A673 (cell line): Measurements from ENCODE around the gene MAEA. TPM values are rescaled to one million over a fixed set of nuclear protein-coding genes. Genes with fewer than 3 reads are reported as not detected.

Experiments
- BruUV-seq: library from RNA; stranded (reverse); fragments of 400-500 nt; replicated peaks from 2 replicates; lab custom pipeline; 2021; lab: Mats Ljungman, UMichigan
- CTCF ChIA-PET: fragments of 300-600 bp; sonication (Branson Sonifier 250); formaldehyde crosslinking; loops from one replicate; lab custom pipeline; 2022; ENCODE audit warnings: antibody characterized with exemption; lab: Charles Lee
- POLR2A ChIA-PET: fragments of 300-600 bp; sonication (Branson Sonifier 250); formaldehyde crosslinking; loops from one replicate; lab custom pipeline; 2022; ENCODE audit warnings: antibody characterized with exemption; ENCODE audit not compliant: low non-redundant PET; lab: Charles Lee
- DNase-seq: peaks from one replicate; pipeline ENCODE4 v3.0.0-alpha.2; 2015; ENCODE audit warnings: low spot score
- H3K27ac ChIP-seq: fragments of 200-600 bp; sonication (generic); 2 replicates; pipeline ENCODE4 v1.5.1; 2016; ENCODE audit warnings: mixed run types, low read depth, mild to moderate bottlenecking, mixed read lengths, antibody characterized with exemption, low read length; ENCODE audit not compliant: poor library complexity, severe bottlenecking
- H3K27me3 ChIP-seq: fragments of 200-600 bp; sonication (generic); replicated peaks from 2 replicates; pipeline ENCODE4 v1.6.1; 2017; ENCODE audit warnings: mixed run types, low read depth, mild to moderate bottlenecking, mixed read lengths, antibody characterized with exemption, low read length; ENCODE audit not compliant: insufficient read depth, poor library complexity
- H3K36me3 ChIP-seq: fragments of 200-600 bp; sonication (generic); 2 replicates; pipeline ENCODE4 v1.6.1; 2016; ENCODE audit warnings: mixed run types, mild to moderate bottlenecking, mixed read lengths, antibody characterized with exemption, low read length; ENCODE audit not compliant: insufficient read depth, poor library complexity, severe bottlenecking
- H3K4me1 ChIP-seq: fragments of 200-600 bp; sonication (generic); 2 replicates; pipeline ENCODE4 v1.6.1; 2017; ENCODE audit warnings: mixed run types, mild to moderate bottlenecking, mixed read lengths, antibody characterized with exemption, low read length; ENCODE audit not compliant: insufficient read depth, poor library complexity, severe bottlenecking
- H3K4me3 ChIP-seq: fragments of 200-600 bp; sonication (generic); 2 replicates; pipeline ENCODE4 v1.5.1; 2016; ENCODE audit warnings: low read depth, mixed run types, mild to moderate bottlenecking, mixed read lengths, low read length; ENCODE audit not compliant: poor library complexity, severe bottlenecking
- H3K9me3 ChIP-seq: fragments of 200-600 bp; sonication (generic); 2 replicates; pipeline ENCODE4 v1.6.1; 2016; ENCODE audit warnings: mixed run types, low read depth, mild to moderate bottlenecking, mixed read lengths, antibody characterized with exemption, low read length; ENCODE audit not compliant: poor library complexity, severe bottlenecking
- EZH2 ChIP-seq: fragments of 200-600 bp; sonication (generic); IDR thresholded peaks from 2 replicates; pipeline ENCODE4 v1.6.1; 2017; ENCODE audit warnings: borderline replicate concordance, low read depth, mild to moderate bottlenecking, mixed read lengths, antibody characterized with exemption, low read length; ENCODE audit not compliant: poor library complexity, severe bottlenecking
- intact Hi-C: fragments of 100-400 bp; cut with micrococcal nuclease; formaldehyde crosslinking; loops from one replicate; pipeline ENCODE4 v1.10.0; 2022; ENCODE audit not compliant: unreplicated experiment
- total RNA-seq: library from RNA; stranded (reverse); gene quantifications from 2 replicates; pipeline ENCODE4 v1.2.3, GENCODE V29; 2021
- TF ChIP-seq, protein P1 (sequence below): fragments of 300-800, 200-600 bp; sonication (generic); conservative IDR thresholded peaks from 2 replicates; pipeline ENCODE4 v1.5.1; 2017; ENCODE audit warnings: low read depth, mild to moderate bottlenecking, antibody characterized with exemption, low read length, moderate library complexity, mixed read lengths

MAEA gene
- total RNA-seq, 1 experiment from 2014 or later: 87.0 TPM

DNA sequence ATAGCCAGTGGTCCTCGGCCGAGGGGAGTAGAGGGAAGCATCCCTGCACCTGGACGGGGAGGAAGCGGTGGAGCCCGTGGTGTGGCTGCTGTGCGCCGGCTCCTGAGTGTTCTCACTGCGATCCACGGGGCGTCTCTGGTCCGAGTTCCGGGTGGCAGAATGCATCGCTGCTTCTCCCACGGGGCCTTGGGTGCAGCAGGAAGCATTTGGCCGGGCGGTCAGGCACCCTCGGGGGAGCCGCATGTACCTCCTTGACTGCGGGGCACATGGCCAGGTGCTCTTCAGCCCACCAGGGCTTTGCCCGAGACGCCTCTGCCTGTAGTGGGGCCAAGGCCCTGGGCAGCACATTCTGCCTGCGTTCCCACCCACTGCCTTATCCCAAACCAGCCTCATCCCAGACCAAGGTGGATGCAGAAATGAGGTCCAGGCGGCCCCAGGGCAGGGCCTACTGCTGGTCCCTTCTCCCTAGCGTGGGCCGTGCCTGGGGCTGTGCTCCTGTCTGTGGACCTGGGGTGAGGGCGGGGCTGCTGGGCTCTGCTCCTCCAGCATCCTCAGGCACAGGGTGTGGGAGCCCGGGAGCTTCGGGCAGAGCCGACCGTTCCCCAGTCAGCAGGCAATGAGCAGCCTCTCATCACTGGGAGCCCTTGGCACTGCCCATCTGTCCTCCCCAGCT lies 89.0 kb downstream of the MAEA start:
- Histone ChIP-seq H3K9me3 (no peaks in the 10 kb centered on the region), H3K4me1 (no peaks in the 10 kb centered on the region), H3K27ac (no peak overlapping the region), H3K36me3 (no peaks in the 10 kb centered on the region), H3K4me3 (no peak overlapping the region), H3K27me3 (no peaks in the 10 kb centered on the region)
- POLR2A ChIA-PET: no interaction called here
- CTCF ChIA-PET: no interaction called here
- no peak for DNase-seq
- BruUV-seq: no TSS peak
- TF ChIP-seq, protein P1, sequence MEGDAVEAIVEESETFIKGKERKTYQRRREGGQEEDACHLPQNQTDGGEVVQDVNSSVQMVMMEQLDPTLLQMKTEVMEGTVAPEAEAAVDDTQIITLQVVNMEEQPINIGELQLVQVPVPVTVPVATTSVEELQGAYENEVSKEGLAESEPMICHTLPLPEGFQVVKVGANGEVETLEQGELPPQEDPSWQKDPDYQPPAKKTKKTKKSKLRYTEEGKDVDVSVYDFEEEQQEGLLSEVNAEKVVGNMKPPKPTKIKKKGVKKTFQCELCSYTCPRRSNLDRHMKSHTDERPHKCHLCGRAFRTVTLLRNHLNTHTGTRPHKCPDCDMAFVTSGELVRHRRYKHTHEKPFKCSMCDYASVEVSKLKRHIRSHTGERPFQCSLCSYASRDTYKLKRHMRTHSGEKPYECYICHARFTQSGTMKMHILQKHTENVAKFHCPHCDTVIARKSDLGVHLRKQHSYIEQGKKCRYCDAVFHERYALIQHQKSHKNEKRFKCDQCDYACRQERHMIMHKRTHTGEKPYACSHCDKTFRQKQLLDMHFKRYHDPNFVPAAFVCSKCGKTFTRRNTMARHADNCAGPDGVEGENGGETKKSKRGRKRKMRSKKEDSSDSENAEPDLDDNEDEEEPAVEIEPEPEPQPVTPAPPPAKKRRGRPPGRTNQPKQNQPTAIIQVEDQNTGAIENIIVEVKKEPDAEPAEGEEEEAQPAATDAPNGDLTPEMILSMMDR: no peak
- TF ChIP-seq EZH2: no peak
- intact Hi-C loops: no loop called here

DNA sequence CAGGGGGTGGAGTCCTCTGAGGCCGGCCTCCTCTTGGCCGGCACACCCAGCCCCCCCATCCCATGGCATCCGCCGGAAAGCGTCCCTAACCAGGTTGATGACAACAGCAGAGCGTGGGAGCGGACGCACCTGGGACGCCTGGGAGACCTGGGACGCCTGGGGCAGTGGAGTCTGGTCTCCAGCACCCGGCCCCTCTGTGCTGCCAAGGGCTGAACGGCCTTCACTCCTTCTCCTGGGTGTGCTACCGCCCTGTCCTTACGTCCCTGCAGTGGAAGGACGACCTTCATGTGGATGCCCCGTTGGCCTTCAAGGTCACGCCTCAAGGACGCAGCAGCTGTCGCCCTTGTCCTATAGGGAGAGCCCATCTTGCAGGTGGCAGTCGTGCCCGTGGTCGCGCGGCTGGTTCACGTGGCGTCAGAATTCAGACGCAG lies 89.7 kb downstream of the MAEA start:
- POLR2A ChIA-PET: no interaction called here
- intact Hi-C loops: no loop called here
- TF ChIP-seq, protein P1: no peak
- TF ChIP-seq EZH2: no peak
- no peak for DNase-seq
- Histone ChIP-seq H3K4me1 (no peaks in the 10 kb centered on the region), H3K27ac (no peak overlapping the region), H3K4me3 (no peak overlapping the region), H3K27me3 (no peaks in the 10 kb centered on the region), H3K9me3 (no peaks in the 10 kb centered on the region), H3K36me3 (no peaks in the 10 kb centered on the region)
- no TSS peak for BruUV-seq
- CTCF ChIA-PET: no interaction called here

DNA sequence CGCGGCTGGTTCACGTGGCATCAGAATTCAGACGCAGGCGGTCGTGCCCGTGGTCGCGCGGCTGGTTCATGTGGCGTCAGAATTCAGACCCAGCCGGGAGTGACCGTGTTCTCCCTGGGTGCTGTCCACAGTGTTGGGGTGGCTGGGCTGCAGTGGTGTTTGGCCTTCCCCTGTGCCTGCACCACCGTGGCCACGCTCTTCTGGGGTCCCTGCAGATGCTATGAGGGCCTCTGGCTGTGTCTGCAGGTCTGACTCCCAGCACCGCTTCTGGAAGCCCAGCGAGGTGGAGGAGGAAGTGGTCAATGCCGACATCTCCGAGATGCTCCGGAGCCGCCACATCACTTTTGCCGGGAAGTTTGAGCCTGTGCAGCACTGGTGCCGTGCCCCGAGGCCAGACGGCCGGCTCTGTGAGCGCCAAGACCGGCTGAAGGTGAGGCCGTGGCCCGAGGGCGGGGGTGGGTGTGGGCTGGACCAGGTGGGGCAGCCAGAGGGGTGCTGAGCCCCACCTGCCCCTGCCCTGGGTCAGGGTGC lies 90.2 kb downstream of the MAEA start:
- DNase-seq: no peak
- no TSS peak for BruUV-seq

More for the DNA sequence above, 90.2 kb downstream of the MAEA start:
- no peaks in the 10 kb centered on the region for H3K36me3 ChIP-seq
- no peaks in the 10 kb centered on the region for H3K4me1 ChIP-seq
- no peak overlapping the region for H3K27ac ChIP-seq
- no peak overlapping the region for H3K4me3 ChIP-seq
- POLR2A ChIA-PET: no interaction called here
- TF ChIP-seq EZH2: no peak
- CTCF ChIA-PET: no interaction called here
- no peaks in the 10 kb centered on the region for H3K9me3 ChIP-seq
- intact Hi-C loops: no loop called here
- no peaks in the 10 kb centered on the region for H3K27me3 ChIP-seq
